Activated CD8-positive, alpha-beta memory T cell treated with anti-CD3 and anti-CD28 coated beads for 48 hours (primary cell): ENCODE measurements around the gene EIF6.
A peak's percentile ranks its signal among the peaks of the same experiment; 100 is the strongest.

Experiments used
- DNase-seq, 3 experiments: peaks; one replicate each; pipeline ENCODE4 v3.0.0-alpha.2; 2020; ENCODE audit warnings: low read depth in 2 of 3, low spot score in 2 of 3

Gene EIF6

DNA sequence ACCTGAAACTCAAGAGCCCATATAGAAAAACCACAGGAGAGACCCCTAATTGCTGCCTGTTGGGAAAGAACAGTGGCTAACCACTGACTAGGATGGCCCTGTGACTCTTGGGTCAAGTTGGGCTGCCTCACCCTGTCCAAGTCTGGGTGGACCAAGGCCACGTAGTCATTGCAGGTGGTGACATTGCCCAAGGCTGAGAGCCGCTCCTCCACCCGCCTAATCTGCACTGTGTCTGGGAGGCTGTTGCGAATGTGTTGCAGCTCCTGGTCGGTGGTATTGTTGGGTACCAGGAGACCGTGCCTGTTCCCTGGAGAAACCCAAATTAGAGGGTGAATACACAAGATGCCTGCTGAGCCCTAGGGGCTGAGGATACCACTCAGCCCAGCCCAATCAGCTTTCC lies 4.0 kb downstream of the EIF6 start:
- no peak for DNase-seq

DNA sequence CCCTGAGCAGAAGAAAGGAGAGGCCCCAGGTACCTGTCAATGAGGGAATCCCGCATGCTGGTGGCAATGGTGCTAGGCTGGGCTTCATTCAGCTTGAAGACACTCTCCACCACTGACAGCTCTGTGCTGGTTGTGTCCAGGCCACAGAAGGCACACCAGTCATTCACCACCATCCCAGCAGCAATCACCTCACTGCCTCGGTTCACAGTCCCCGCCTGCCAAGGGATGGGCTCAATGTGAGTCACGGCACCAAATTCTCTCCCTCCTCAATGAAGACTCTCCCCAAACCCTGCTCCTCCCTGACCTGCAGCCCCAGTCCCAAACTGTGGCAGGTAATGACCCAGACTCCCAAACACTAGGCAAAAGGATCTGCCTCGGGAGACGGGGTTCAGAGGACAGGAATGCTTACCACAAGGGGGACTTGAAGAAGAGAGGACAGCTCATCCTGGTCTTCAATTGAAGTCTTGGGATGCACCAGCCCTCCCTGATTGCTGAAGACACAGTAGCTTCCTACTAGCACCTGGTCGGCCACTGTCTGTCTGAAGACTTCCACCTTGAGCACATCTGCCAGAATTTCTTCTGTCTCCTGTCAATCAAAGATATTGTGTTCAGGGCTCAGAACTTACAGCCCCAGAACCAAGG lies 4.9 kb downstream of the EIF6 start:
- DNase-seq: no peak

DNA sequence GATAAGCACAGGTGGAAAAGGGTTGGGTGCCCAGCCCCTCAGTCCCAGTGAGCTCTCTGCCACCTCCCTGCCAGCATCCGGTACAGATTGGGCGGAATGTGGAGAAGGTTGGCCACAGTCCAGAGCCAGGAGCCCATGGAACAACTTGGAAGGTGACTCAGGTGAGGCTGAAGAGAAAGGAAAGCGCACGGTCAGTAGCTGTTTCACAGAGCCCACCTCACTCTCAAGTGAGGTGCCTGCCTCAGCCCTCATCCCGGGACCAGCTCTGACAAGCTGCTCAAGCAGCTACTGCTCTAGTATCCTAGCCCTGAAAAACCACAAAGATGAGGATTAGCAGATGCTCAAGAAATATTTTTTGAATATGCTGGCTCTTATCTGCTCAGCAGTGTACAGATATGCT lies 5.5 kb downstream of the EIF6 start:
- DNase-seq: no peak

DNA sequence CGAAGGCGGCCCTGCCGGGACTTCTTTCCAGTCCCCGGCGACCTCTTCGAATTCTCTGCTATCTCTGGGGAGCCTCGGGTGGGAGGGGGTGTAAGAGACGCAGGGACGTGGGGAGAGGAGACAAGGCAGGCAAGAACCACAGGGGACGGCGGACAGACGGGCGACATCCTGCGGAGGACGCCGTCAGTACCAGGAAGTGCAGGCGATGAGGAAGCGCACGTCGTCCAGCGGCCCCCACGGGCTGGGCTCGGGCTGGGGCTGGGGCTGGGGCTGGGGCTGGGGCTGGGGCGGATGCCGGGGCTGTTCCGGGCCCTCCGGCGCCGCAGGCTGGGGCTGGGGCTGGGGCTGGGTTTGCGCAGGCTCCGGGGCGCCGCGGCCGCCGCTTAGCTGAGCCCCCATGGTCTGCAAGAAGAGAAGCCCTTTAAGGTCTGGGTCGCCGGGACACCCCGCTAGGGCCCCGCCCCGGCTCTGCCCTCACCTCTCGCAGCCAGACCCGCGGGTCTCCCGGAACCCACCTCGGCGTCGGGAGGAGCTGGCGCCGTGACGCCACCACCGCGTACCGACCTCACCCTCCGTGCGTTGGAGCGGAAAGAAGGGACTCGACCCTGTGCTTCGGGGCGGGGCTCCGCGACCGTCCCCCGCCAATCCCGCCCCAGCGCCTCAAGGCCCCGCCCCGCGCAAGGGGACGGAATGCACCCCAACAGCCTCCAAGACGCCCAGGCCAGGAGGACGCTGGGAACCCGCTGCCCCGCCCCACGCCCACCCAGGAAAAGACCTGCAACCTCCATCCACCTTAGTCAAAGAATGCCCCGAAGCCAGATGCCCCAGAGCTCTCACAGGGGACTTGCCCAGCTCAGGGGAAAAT lies 6.8 kb downstream of the EIF6 start, which contains the start of gene MMP24OS:
Gene MMP24OS (minus strand): TSS at position 592 of the 865 bp plus-strand sequence. CDS start 193 bp downstream, at position 399.
- peak; percentile 77 to 83 (median 82) for DNase-seq

DNA sequence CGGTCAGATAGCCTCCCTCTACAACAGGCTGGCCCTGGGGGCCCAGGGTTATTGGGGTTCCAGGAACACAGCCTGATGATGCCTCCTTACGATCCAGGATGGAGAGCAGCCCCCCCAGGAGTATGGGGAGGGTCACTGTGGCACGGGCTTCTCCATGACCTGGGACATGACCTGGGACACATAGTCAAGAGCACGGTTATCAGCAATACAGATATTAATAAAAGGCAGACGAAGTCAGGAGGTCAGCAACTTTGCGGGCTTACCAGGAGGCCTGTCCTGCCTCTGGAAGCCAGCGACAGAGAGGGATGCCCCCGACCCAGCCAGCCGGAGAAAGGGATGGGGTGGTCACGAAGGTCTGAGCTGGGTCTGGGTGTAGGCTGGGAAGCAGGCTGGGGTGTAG lies 7.4 kb downstream of the EIF6 start:
- no peak for DNase-seq

DNA sequence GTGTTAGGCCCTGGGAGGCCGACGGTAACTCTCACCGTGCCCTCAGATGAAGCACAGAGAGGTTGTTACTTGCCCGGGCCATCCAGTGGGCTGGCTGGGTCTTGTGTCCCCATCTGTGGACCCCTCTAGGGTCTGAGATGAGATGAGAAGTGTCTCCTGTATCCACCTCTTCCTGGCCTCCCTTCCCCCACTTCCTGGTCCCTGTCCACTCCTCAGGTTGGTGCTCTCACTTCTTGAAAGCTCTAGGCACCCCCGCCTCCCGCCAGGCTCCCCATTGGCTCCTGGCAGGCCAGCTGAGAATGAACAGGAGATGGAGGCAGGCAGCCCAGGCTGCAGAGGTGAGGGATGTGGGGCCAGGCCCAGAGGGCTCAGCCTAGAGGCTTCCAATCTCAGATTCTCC lies 8.2 kb downstream of the EIF6 start:
- DNase-seq: no peak

DNA sequence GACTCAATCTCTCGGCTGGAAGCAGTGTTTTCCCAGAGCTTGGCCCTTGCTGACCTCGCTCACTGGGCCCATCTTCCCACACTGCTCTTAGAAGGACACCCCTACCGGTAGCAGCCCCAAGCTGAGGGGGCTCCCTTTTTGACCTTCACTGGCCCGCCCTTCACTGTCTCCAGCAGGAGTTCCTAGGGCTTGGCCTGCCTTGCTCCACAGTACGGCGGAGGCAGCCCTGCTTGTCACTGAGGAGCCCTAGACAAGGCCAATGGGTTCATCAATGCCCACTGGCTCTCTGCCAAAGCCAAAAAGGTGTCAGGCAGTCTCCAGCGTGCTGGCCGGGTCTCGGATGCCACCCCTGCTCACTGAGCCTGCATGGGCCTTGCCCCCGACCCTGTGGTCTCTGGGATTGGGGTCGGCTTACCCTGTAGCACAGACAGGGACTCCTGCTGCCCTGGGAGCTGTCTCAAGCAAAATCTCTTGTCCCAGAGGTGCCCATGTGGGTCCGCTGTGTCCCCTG lies 8.8 kb downstream of the EIF6 start:
- no peak for DNase-seq

DNA sequence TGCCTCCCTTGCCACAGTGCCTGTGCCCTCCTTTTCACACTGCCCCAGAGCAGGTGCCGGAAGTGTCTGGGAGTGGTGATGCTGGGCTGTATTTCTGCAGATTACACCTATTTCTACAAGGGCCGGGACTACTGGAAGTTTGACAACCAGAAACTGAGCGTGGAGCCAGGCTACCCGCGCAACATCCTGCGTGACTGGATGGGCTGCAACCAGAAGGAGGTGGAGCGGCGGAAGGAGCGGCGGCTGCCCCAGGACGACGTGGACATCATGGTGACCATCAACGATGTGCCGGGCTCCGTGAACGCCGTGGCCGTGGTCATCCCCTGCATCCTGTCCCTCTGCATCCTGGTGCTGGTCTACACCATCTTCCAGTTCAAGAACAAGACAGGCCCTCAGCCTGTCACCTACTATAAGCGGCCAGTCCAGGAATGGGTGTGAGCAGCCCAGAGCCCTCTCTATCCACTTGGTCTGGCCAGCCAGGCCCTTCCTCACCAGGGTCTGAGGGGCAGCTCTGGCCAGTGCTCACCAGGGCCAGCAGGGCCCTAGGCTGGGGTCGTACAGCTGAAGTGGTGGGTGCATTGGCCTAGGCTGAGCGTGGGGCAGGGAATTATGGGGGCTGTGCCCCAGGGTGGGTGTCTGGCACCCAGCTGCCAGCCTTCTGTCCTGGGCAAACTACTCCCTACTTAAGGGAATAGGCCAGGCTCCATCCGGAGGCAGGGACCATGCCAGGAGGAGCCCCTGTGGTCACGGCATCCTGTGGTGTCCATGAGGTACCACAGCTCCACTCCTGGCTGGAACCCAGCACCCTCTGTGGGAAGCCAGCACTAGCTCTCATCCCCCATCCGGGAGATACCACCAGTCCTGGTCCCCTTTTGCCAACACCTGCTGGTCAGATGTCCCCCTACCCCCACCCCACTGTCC lies 10.1 kb downstream of the EIF6 start:
- DNase-seq: no peak

DNA sequence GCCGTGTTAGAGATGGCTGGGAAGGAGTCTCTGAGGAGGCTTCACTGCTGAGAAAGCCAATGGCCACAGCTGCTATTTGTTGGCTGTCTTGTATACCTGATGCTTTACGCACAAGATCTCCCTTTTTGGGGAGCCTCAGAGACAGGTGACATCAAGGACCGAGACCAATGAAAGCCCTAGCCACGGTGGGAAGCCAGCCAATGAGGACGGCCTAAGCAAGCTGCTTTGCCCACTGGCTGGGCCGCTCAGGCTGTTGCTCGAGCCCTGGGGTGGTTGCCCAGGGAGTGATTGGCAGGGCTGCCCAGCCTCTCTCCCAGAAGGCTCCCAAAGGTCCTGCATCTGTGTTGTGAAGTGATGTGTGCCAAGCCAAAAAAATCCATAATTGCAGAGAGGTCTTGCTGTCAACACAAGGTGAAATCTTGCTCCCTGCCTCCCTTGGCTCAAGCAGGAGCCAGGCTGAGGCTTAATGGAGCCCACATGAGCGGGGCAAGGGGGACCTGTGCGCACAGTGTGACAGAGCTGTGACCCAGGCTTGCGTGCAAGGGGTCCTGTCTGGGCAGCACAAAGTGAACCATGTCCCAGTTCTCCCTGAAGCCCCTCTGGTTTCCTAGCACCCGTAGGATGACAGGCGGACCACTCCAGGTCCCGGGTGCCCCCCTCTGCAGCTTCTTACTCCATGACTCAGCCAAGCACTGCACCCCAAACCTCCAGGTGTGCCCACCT lies 11.0 kb downstream of the EIF6 start:
- DNase-seq: no peak

DNA sequence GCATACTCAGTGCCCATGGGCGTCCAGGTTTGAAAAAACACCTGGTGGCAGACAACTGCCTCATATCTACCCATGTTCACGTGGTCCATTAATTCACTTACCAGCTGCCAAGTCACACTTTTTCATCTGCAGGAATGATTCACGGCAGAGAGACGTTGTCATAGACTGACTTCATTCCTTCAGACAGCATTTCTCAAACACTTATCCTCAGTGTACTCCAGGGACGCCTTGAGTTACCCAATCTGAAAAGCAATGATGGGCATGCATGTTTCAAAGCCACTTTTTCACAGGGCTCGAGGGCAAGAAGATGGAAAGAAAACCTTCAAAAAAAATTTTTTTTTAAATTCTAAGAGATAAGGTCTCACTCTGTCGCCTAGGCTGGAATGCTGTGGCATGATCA lies 12.7 kb downstream of the EIF6 start:
- no peak for DNase-seq

DNA sequence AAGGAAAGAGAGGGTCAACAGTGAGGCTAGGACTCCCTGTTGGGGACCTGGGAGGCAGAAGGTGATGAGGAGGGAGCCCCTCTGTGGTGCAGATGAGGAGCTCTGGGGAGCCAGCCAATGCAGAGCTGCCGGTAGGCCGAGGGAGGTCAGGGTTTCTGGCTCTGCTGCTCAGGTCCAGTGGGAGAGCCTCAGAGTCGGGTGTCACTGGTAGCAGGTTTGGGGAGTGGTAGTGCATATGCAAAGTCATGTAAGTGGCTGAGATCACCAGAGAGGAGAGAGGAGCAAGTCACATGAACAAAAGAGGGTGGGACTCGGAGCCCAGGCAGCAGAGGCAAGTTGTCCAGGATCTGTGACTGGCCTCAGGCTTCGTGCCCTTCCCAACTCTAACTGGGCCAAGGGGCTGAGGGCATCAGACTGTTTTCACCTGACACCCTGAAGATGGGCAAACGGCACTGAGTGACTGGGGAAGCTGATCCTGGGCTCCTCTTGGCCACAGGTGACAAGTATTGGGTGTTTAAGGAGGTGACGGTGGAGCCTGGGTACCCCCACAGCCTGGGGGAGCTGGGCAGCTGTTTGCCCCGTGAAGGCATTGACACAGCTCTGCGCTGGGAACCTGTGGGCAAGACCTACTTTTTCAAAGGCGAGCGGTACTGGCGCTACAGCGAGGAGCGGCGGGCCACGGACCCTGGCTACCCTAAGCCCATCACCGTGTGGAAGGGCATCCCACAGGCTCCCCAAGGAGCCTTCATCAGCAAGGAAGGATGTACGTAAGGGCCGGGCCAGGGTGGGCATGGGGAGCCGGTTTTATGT lies 13.3 kb downstream of the EIF6 start:
- no peak for DNase-seq

DNA sequence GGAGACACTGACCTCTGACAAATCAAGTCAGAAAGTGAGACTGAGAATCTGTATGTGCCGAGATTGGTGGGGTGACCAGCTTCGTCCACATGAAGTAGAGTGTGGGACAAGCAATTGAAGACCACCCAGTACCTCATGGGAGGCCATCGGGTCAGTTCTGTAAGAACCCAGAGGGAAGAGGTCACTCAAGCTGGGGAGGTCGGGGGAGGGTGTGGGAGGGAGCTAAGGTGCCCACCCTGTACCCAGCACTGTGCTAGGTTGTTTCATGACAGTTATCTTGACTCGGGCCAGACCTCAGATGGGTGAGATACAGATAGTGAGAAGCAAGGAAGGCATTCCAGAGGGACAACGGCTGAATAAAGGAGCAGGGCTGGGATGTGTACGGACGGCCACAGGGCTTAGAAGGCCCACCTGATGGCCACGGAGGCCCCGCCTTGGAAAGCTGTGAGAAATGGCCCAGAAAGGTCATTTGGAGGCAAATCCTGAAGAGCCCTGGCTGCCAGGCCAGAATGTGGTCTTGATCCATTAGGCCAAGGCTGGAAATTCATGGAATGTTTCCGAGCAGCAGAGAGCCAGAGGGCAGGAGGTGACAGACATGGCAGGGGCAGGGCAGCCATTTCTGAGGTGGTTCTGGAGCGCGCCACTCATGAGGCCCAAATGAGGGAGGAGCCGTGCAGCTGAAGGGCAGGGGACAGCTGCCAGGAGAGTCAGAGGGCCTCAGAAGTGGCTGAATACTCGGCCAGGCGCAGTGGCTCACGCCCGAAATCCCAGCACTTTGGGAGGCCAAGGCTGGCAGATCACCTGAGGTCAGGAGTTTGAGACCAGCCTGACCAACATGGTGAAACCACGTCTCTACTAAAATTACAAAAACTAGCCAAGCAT lies 14.3 kb downstream of the EIF6 start:
- DNase-seq: no peak

DNA sequence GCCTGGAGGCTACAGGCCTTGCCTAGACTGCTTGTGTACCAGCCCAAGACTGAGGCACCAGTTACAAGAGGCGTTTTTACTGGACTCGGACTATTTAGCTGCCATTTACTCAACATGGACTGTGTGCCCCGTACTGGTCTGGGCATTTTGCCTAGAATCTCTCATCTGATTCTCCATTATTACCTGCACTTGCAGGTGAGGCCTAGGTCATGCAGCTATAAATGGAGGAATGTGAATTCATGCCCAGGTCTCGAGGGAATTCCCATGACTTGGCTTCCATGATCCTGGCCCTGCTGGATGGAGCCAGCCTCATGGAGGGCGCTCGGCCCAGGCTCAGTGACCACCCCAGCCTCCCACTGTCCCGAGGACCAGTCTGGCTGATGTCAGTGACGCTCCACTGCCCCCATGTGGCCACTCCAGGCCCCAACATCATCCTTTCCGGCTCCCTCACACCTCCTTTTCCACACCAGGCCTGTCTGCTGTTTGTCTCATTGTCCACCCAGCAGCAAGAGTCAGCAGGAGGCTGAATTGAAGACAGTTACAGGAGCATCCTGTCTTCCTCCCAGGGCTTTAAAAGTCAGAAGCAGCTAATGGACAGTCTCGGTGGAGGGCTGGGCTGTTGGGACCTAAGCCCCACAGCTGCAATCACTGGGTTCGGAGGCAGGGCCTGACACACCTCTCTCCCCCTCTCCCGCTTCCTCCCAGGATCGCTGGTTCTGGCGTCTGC lies 15.4 kb downstream of the EIF6 start:
- DNase-seq: peak in 2 of 3 experiments; percentile 22 to 38

DNA sequence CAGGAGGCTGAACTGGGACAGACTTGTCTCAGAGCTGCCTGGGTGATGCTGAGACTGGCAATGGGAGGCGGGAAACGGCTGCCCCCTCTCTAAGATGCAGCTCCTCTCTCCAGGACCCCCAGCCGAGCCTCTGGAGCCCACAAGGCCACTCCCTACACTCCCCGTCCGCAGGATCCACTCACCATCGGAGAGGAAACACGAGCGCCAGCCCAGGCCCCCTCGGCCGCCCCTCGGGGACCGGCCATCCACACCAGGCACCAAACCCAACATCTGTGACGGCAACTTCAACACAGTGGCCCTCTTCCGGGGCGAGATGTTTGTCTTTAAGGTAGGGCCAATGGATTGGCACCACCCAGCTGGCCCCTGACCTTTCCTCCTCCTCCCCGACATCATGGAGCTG lies 17.5 kb downstream of the EIF6 start:
- no peak for DNase-seq

DNA sequence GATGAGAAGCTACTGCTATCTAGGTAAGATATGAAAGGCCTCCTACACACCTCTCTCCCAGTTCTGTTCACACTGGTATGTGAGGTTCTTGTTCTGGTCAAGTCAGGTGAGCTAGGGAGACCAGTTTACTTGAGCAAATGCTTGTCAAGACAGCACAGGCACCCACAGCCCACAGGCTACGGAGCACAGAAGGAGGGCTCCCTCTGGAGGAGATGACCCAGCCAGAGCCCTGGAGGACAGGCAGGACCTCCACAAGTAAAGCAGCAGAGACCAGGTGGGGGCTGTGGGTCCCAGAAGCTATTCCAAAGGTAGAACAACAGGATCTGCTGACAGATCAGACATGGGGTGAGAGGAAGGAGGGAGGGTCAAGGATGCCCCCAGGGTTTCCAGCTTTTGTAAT lies 19.8 kb downstream of the EIF6 start:
- no peak for DNase-seq

DNA sequence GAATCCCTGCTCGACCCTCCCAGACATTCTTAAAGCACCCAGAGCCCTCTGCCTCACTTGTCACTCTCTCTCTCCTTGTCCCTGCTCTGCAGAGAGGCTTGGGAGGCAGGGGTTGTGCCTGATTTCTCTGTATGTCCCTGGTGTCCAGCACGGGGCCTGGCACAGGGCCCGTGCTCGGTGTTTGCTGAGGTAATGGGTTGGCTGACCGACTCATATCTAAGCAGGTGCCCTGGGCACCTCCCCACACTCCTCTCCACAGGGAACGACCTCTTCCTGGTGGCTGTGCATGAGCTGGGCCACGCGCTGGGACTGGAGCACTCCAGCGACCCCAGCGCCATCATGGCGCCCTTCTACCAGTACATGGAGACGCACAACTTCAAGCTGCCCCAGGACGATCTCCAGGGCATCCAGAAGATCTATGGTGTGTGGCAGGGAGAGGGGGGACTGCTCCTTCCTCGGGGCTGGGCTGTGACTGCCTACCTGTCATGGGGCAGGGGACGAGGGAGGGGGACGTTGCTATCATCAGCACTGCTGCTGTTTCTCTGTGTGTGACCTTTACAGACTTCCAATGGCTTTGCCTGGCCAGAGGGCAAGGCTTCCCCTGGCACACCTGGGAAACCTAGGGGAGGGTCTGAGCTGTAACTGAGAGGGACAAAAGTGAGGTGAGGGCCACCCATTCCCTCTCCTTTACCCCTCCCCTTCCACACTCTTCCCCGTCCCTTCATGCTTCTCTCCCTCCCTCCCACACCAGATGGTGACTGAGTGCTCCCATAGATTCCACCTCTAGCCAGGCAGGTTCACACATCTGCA lies 20.8 kb downstream of the EIF6 start:
- DNase-seq: no peak
